Lower leg skin (tissue), 4 donors: ENCODE data around the gene TRIM63. TPM values are rescaled to one million over a fixed set of nuclear protein-coding genes. Genes with fewer than 3 reads are reported as not detected.

ENCODE experiments used
- DNase-seq, 2 donors: peaks; one replicate each; pipeline ENCODE4 v3.0.0-alpha.2; 2019; ENCODE audit warnings: low spot score in 2 of 2
- H3K4me3 ChIP-seq: fragments of 200-600 bp; sonication (generic); 2 replicates; pipeline ENCODE4 v1.5.1; 2017; ENCODE audit warnings: mild to moderate bottlenecking, low read depth; ENCODE audit not compliant: poor library complexity, severe bottlenecking
- CTCF ChIP-seq, 3 donors: fragments of 450-650 bp; IDR thresholded peaks; one replicate each; pipeline ENCODE4 v1.5.1; 2016; ENCODE audit warnings: antibody characterized with exemption in 3 of 3, mild to moderate bottlenecking in 3 of 3, moderate library complexity in 2 of 3
- POLR2A ChIP-seq, 2 donors: fragments of 450-650 bp; IDR thresholded peaks; one replicate each; pipeline ENCODE4 v1.6.1; 2016 to 2017; ENCODE audit warnings: antibody characterized with exemption in 2 of 2, mild to moderate bottlenecking in 1 of 2, moderate library complexity in 1 of 2
- WGBS, 2 donors: methylation state at CpG; one replicate each; pipeline ENCODE4 v1.1.5; 2018; 5-methylcytosine and 5-hydroxymethylcytosine counted together
- intact Hi-C: fragments of 100-400 bp; cut with DNase I; formaldehyde crosslinking; loops from one replicate; pipeline ENCODE4 v1.15.0; 2023; ENCODE audit warnings: low total_unique reads
- total RNA-seq, 4 donors: library from RNA; depleted of rRNA; stranded (reverse); fragments of >200 nt; gene quantifications; one replicate each; pipeline ENCODE4 v1.1.0, GENCODE V29; 2016

The TRIM63 gene
- total RNA-seq, 4 donors from 2014 or later, result 0.21 to 2.5 (median 2.1) TPM

- no peak for DNase-seq
- no peak overlapping the region for H3K4me3 ChIP-seq
- 46 to 58% methylated on average over 3 to 6 of the region's 8 CpGs for WGBS, 2 donors
- TF ChIP-seq POLR2A (IDR thresholded peaks at IDR 0.05) (no peak), CTCF (IDR thresholded peaks at IDR 0.05) (no peak)
- intact Hi-C loops, result no loop called here
Observed at GRCh38 chr1:26022404-26022779, 45.0 kb downstream of the TRIM63 start.

GRCh38 chr1:26021647-26022403, 45.6 kb downstream of the TRIM63 start, which contains the start of gene EXTL1:
EXTL1 (plus strand) TSS chr1:26021775; CDS start chr1:26022647, 872 bp downstream.
- intact Hi-C loops, result no loop called here
- no peak within 1 kb of the TSS for H3K4me3 ChIP-seq
- TF ChIP-seq CTCF (IDR thresholded peaks at IDR 0.05) (no peak), POLR2A (IDR thresholded peaks at IDR 0.05) (no peak)
- WGBS, 2 donors, result 41 to 56% methylated on average over 10 to 13 of the region's 15 CpGs
- DNase-seq, result no peak

GRCh38 chr1:26020941-26021646, 46.3 kb downstream of the TRIM63 start:
- 79% methylated on average over 5 to 6 of the region's 6 CpGs for WGBS, 2 donors
- no peak overlapping the region for H3K4me3 ChIP-seq
- no peak for TF ChIP-seq POLR2A (IDR thresholded peaks at IDR 0.05)
- TF ChIP-seq CTCF (IDR thresholded peaks at IDR 0.05), result no peak
- intact Hi-C loops, result no loop called here
- DNase-seq, result no peak

GRCh38 chr1:26020330-26020768, 47.1 kb downstream of the TRIM63 start:
- intact Hi-C loops, result no loop called here

GRCh38 chr1:26019641-26020315, 47.7 kb downstream of the TRIM63 start:
- intact Hi-C loops, result no loop called here
- TF ChIP-seq POLR2A (IDR thresholded peaks at IDR 0.05) (no peak), CTCF (IDR thresholded peaks at IDR 0.05) (no peak)
- no peak overlapping the region for H3K4me3 ChIP-seq
- DNase-seq, result no peak
- 80 to 81% methylated on average over 8 of the region's 8 CpGs for WGBS, 2 donors

More at GRCh38 chr1:26020330-26020768, 47.1 kb downstream of the TRIM63 start:
- DNase-seq, result no peak
- H3K4me3 ChIP-seq, result no peak overlapping the region
- WGBS, 2 donors, result 55 to 61% methylated on average over 6 of the region's 6 CpGs
- no peak for TF ChIP-seq CTCF (IDR thresholded peaks at IDR 0.05)
- no peak for TF ChIP-seq POLR2A (IDR thresholded peaks at IDR 0.05)
